GM18867 (cell line): ENCODE results near the gene ZNF383.
"Not testable (repeated sequence)": the region's sequence is repeated elsewhere in the genome, so short reads cannot be mapped to it uniquely, and the experiment has no call there.

ENCODE experiments used
- ATAC-seq: cut with Tn5 transposase; IDR thresholded peaks from one replicate; pipeline ENCODE4 v1.9.1; 2021; ENCODE audit warnings: mild to moderate bottlenecking, moderate library complexity; ENCODE audit not compliant: unreplicated experiment

Gene ZNF383

GRCh38 chr19:37217775-37218591, at the start of gene ZNF383:
Gene ZNF383 (plus strand): TSS chr19:37218214. CDS start chr19:37230454, 12,240 bp downstream.
- peak; percentile 87 for ATAC-seq

DNA sequence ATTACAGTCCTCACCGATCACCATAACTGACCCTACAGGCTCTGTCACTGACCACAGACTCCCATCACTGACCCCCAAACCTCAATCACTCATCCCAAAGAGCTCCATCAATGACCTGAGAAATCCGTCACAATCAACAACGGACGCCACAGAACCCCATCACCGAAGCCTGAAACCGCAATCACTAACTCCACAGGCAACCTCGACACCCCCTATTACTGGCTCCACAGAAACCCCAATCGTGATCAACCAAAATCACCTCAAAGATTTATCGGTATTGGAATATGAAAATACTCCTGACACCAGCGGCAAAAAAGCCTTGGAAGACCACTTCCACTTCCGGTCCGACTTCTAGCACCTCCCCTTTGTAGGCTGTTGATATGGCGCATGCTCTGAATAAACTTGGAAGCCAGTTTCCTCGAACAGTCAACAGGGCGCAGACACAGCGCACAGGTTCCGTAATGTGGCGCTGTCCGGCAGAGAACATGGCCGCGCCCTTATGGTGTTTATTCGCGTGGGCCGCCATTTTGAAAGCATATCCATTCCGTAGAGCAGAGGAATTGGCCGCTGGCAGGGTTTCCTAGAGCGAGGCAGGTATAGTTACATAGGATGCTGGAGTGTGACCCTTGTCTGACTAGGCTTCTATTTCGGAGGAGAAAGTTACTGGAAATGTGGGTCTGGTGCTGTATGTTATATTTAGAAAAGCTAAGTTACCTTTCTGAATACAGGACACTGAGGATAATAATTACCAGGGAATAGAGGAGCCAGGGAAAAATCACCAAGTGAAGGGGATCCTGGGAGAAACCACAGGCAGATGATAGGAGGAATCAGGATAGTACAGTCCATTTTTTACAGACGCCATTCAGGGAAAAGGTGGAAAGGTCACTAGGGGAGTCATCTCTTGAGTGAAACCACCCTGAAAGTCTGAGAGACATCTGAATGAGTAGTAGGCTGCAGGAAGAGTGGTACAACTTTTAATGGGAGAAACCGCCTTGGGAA, 45.3 kb upstream of the ZNF383 start, which contains the start of gene ZNF585A:
Gene ZNF585A, minus strand, starts transcription at position 328 of the 999 bp plus-strand sequence. CDS start 2,785 bp downstream, outside the sequence.
- ATAC-seq = peak; percentile 100

DNA sequence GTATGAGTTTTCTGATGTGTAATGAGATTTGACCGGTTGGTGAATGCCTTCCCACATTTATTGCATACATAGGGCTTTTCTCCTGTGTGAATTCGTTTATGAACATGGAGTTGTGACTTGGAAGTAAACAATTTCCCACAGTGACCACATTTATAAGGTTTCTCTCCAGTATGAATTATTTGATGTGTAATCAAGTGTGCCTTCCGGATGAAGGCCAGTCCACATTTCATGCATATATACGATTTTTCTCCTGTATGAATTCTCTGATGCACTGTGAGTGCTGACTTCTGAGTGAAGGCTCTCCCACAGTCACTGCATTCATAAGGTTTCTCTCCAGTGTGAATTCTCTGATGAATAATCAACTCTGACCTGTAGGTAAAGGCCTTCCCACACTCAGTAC, 31.9 kb upstream of the ZNF383 start:
- ATAC-seq = not testable (repeated sequence)

GRCh38 chr19:37195248-37195647, 22.8 kb upstream of the ZNF383 start:
- ATAC-seq = not testable (repeated sequence)

DNA sequence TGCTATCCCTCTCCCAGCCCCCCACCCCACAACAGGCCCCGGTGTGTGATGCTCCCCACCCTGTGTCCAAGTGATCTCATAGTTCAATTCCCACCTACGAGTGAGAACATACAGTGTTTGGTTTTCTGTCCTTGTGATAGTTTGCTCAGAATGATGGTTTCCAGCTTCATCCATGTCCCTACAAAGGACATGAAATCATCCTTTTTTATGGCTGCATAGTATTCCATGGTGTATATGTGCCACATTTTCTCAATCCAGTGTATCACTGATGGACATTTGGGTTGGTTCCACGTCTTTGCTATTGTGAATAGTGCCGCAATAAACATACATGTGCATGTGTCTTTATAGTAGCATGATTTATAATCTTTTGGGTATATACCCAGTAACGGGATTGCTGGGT, 20.9 kb upstream of the ZNF383 start:
- not testable (repeated sequence) for ATAC-seq

DNA sequence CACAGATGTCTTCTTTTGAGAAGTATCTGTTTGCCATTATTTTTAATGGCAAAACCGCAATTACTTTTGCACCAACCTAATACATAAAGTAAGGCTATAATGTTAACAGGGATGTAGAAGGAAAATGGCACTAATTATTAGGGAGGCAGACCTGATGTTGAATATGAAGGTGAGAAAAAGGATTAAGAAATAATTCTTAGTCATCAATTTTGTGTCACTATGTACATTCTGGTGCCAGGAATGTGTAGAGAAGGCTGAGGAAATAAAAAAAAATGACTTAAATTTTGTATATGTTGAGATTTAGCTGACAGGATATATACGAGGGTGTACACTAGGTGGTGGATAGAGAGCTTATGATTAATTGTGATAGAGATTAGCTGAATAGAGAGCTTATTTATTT, 20.2 kb upstream of the ZNF383 start:
- no peak for ATAC-seq

- no peak for ATAC-seq
Measured at GRCh38 chr19:37217480-37217774, 587 bp upstream of the ZNF383 start.

- ATAC-seq = no peak
Measured at GRCh38 chr19:37218592-37218935, 550 bp downstream of the ZNF383 start.

DNA sequence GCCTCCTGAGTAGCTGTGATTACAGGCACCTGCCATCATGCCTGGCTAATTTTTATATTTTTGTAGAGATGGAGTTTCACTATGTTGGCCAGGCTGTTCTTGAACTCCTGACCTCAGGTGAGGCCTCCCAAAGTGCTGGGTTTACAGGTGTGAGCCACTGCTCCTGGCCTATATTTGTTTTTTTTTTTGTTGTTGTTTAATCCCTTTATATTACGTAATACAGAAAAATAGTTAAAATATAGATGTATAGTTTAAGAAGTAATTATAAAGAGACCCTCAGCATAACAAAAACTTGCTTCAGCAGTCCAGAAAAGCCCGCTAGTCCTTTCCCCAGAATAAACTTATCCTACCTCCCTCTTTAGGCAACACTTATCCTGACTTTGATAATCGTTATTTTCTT, 2.4 kb downstream of the ZNF383 start:
- no peak for ATAC-seq

- no peak for ATAC-seq
Measured at GRCh38 chr19:37221136-37221535, 3.1 kb downstream of the ZNF383 start.

DNA sequence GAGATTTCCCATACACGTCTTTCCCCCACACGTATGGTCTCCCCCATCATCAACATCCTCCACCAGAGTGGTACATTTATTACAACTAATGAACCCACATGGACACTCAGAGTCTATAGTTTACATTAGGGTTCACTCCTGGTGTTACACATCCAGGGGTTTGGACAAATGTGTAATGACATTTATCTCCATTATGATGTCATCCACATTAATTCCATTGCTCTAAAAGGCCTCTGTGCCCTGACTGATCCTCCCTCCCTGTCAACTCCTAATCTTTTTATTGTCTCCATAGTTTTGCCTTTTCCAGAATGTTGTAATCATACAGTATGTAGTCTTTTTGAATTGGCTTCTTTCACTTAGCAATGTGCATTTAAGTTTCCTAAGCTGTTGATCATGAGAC, 8.2 kb downstream of the ZNF383 start:
- ATAC-seq = no peak

- no peak for ATAC-seq
Measured at GRCh38 chr19:37227996-37228395, 10.0 kb downstream of the ZNF383 start.

GRCh38 chr19:37243206-37243632, 25.2 kb downstream of the ZNF383 start:
- no peak for ATAC-seq

- no peak for ATAC-seq
Measured at GRCh38 chr19:37251308-37252229, 33.6 kb downstream of the ZNF383 start.

- ATAC-seq = not testable (repeated sequence)
Measured at GRCh38 chr19:37263028-37263427, 45.0 kb downstream of the ZNF383 start.

DNA sequence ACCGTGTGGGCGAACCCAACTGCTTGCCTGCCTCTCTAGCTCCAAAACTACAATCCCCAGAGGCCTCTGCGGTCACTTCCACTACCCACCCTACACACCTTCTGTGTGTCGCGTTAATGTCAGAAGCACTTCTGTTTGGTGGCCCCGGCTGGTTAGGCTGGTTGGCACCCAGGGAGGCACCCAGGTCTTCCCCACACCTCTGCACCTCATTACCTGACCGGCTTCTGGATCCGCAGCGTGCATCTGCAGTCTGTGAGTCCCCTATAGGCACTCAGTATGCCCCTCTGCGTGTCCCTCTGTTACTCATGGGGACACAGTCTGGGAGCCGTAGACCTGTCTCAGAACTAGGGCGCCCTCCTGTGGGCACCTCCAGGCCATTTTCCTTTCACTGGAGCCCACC, 49.0 kb downstream of the ZNF383 start:
- ATAC-seq = not testable (repeated sequence)

DNA sequence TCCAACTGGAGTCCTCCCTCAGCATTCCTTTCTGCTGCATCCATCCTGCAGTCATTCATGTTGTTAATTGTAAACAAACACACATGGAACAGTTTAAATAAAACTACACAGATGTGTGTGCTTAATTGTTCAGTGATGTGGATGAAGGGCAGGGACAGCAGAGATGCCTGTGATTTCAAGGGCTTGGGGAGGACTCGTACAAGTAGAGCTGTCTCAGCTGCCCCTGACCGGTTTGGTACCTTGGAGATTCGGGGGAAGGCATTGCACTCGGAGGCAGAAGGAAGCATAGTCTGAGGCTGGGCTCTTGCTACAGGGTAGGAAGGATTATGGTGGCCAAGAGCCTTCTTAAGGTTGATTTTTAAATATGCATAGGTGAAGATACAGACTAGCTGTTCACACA, 49.7 kb downstream of the ZNF383 start:
- not testable (repeated sequence) for ATAC-seq

DNA sequence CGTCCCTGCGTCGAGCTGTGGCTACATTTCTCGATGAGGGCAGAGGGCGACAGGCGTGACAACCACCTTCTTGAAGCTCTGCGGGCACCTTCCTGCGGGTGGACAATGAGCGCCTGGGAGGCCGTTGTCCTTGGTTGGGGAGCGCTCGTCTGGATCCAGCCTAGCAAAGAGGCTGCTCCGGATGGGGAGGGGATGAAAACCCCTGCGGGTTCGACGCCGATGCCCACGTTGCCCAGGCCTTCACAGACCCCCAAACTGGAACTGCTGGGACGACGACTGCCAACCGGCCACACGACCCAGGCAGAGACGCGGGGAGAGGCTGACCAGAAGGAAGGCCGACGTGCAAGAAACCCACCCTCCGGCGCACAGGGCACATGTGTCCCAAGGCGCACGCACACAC, 62.6 kb downstream of the ZNF383 start:
- ATAC-seq = not testable (repeated sequence)

DNA sequence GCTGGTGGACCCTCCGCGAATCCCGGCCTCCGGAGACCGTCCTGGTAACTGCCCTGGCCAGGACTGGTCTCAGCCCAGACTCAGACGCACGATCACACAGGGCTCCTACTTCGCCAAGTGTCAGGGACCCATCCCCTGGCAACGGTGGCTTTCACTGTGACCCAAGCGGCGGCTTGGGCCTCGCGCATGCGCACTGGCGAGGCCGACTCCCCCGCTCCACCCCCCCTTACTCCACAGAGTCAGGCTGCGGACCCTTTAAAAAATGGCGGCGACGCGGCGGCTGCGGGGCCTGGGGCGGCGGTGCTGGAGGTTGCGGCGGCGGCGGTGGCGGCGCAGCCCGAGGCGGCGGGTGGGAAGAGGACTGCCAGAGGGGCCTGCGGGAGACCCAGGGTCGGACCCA, 66.0 kb downstream of the ZNF383 start:
- not testable (repeated sequence) for ATAC-seq

- not testable (repeated sequence) for ATAC-seq
Measured at GRCh38 chr19:37289229-37289628, 71.2 kb downstream of the ZNF383 start.
